ENCODE results near the gene MYLK4.

MYLK4 gene

DNA sequence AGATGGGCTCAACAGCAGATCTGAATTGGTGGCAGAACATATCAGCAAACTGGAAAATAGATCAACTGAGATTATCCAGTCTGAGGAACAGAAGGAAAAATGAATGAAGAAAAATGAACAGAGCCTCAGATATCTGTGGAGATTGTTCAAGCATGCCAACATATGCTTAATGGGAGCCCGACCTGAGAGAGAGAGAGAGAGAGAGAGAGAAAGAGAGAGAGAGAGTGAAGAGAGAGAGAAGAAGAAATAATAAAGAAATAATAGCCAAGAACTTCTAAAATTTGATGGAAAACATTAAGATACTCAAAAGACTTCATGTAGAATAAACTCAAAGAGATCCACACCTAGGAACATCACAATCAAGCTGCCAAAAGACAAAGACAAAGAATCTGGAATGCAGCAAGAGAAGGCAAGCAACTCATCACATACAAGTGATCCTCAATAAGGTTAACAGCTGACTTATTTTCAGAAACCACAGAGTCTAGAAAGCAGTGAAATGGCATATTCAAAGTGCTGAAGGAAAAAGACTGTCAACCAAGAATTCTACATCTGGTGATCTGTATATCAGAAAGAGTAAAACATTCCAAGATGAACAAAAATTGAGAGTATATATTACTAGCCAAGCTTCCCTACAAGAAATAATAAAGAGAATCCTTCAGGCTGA lies 97.2 kb downstream of the MYLK4 start:
- no peak for DNase-seq

DNA sequence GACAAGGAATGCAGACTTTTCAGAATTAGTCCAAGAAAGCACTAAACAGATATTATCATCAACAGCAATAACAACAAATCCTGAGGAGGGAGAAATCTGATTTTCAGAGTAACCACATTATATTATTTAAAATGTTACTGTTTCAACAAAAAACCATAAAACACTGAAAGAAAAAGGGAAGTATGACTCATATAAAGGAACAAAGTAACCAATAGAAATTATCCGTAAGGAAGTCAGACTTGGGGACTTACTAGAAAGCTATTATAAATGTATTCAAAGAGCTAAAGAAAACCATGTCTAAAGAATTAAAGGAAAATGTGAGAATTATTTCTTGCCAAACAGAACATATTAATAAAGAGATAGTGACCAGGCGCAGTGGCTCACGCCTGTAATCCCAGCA lies 98.1 kb downstream of the MYLK4 start:
- no peak for DNase-seq

DNA sequence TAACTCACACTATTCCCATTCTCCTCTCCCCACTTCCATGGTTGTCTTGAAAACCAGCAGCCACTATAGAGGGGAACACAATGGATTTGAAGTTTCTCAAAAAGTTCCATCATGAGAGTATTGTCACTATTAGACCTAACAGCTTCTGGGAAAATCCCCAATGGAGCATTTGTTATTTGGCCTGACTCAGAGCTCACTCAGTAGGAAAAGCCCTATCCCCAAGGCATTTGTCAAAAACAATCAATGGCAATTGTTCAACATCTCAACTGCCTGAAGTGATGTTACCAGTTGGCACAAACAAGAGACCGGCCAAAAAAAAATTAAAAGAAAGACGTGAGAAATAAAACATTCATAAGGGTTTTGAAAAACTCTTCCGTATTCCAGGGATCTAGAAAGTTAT lies 98.8 kb downstream of the MYLK4 start:
- DNase-seq = no peak

DNA sequence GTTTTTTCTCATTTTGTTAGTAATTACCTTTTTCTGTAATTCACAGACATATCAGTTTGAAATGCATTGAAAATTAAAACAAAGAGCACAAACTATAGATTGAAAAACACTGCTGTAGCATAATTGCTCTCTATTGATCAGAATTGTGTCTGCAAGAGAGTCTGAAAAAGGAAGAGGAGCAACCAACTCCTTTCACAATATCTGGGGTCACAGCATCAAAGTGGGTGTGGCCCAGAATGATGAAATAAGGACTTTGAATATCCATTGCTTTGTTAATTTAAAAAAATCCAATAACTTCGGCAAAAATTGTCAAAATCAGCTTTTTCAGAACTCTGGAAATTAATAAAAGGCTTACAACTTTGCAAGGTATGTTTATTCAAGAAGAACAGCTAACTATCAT lies 99.2 kb downstream of the MYLK4 start:
- DNase-seq = no peak

GRCh38 chr6:2646346-2646745 lies 104.4 kb downstream of the MYLK4 start:
- DNase-seq = no peak

DNA sequence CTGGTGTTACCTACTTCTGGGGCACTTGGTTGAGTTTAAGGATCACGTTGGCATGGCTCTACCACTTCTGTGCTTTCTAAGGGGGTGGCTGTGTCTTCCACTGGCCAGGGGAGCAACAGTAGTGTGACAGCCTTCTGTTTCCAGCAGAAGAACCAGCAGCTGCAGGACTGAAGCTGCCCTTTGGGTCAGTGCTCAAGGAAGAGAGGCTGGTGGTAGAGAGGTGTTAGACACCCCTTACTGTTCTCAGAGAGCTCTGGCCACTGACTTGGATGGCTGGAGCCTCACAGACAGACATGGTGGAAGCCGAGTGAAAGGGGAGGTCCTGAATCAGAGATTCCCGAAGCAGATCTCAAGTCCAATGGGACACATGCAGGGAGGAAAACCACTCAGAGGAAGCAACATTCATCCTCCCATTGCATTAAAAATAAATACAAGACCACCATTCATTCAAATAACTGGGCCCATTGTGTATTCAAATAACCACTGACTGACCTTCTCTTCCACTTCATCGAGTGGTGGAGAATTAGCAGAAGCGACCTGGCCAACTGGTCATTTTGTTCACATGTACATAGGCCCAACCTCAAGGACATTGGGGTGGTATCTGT lies 106.7 kb downstream of the MYLK4 start:
- DNase-seq = no peak

- DNase-seq = no peak
These were observed 107.6 kb downstream of the MYLK4 start for GRCh38 chr6:2643130-2643529.

DNA sequence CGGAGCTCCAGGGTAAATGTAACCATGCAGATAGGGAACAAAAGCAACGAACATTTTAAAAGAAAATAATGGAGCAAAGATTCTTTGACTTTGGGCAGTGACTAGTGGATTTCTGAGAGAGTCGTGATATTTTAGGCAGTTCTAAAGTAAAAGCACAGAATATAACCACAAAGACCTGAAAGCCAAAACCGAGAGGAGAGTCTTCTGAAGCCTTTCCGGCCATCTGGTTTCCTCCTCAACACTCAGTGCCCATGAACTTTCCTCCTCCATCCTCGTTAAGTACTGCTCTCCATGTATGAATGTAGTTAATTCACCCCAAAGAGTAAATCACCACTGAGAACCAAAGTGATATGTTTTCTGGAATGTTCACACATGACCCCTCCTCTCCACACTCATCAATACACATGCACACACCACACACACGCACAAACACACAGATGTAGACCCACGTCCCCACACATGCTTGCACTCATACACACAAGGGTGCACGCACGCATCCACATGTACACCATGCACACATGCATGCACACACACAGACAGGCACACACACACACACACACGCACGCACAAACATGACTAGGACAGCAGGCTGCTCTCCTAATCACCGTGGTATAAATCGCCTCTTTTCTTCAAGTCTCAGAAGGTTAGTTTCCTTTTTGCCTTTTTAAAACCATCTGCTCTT lies 109.5 kb downstream of the MYLK4 start:
- no peak for DNase-seq

DNA sequence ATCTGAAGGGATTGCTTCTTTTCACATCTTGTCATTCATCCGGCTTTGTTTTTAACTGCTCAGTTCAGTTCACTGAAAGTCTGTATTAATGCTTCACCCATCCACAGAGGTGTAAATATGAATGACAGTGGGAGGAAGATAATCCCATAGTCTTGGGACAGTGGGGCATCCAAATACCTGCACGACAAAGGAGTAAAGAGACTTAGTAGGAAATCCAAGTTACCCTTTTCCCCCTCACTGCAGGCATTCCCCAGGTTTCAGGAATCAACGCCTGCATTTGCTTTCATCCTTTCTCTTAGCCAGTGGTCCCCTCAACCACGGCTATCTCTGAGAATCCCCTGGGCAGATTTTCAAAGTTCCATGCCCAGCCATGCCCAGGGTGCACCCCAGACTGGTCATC lies 110.2 kb downstream of the MYLK4 start:
- no peak for DNase-seq

GRCh38 chr6:2639896-2640295 lies 110.8 kb downstream of the MYLK4 start:
- DNase-seq = no peak

DNA sequence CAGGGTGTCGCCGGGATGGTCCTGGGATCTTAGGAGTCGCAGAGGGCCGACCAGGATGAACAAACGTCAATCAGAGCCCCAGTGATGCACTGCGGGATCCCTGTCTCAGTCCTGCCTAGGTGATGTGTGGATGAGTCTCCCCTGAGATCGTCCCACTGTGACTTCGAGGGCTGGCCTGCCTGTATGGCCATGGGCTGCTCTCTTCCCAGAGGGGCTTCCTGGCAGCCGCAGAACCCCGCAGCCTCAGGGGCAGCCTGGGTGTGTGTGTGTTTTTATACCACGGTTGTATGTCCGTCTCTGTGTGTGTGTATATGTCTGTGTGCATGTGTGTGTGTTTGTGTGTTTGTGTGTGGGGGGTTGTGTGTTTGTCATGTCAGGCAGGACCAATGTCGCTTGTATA lies 111.6 kb downstream of the MYLK4 start:
- no peak for DNase-seq

GRCh38 chr6:2636672-2637071 lies 114.0 kb downstream of the MYLK4 start:
- no peak for DNase-seq

DNA sequence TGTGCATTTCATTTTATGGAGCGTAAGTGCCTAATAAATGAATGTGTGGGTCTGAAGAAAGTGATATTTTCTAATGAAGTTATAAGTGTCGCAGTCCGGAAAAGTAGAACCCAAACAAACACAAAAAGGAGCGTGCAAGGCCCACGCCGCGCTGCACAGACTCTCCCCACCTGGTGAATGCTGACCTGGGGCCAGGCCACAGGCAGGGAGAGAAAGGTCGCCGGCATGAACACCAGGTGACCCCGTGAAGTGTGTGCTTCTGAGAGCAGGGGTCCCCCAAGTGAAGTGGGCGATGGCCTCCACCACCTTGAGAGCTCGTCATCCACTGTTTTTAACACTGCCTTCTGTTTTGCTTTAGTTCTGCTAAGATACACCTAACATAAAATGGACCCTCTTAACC lies 114.8 kb downstream of the MYLK4 start:
- no peak for DNase-seq

- DNase-seq = peak; percentile 79
These were observed 116.4 kb downstream of the MYLK4 start for GRCh38 chr6:2634139-2634964.

GRCh38 chr6:2633736-2634135 lies 117.0 kb downstream of the MYLK4 start:
- DNase-seq = no peak

DNA sequence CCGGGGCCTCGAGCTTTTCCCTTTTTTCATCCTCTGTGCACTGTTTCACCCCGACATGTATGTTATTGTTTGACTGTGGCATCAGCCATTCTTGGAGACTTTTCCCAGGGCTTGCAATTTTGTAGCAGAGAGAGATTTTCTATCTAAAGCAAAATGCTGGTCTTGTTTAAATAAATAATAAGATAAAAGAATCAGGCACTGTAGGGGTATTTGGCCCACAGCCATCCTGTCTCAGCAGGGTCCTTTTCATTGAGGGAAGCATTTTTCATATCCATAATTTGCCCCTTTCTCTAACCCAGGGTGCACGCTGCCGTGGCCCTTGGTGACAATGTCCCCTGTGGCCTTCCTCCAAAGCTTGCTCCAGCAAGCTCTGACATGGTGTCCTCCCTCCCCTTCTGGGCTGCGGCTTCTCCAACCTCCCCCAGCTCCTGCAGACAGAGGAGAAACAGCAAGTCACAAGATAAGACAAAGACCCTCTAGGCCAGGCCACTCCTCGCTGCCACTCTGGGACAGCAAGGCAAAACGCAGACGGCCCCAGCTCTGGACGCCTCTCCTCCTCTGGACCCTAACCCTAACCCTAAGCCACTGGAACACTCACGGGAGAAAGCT lies 117.6 kb downstream of the MYLK4 start:
- no peak for DNase-seq

- DNase-seq = no peak
These were observed 118.4 kb downstream of the MYLK4 start for GRCh38 chr6:2632368-2632767.

DNA sequence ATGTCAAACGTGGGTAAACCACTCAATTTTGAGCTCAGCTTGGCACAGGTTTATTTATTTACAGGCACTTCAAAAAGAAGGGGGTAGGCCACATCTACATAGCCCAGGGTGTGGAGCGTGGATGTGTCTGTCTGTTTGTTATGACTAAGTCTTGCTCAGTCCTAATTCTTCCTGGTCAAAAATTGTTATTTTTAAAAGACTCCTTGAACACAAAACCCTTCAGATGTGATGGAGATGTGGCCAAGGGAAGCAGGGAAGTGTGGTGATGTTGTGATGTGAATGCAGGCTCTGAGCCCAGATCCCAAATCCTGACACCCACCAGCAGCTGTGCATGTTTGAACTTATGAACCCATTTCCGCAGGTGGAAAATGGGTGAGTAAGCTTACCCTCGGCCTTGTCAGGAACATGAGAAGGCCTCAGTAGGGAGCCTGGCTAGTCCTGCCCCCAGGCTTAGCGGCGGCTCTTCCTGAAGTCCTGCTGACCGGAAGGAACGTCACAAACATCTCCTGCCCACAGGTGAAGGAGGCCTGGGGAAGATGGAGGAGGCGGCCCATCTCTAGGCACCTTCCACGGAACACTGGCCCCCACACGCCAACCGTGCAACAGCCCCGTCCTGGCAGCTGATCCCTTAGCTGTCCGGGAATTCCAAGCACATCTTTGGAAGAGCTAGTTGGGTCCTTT lies 119.7 kb downstream of the MYLK4 start:
- no peak for DNase-seq

DNA sequence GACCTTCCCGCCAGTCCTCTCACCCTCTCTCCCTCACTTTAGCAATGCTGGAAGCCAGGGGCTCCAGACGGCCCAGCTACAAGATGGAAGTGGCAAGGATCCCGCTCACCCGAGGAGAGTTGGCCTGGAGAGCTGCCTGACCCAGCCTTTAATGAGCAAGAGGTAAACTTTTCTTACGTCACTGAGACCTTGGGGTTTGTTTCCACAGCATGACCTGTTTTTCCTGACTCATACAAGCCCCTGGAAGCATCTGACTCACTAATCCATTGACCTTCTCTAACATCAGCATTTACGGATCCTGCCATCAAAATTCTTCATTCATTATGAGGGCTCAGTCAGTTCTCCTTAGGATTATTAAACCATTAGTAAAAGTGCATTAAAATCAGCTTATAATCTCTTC lies 120.4 kb downstream of the MYLK4 start:
- no peak for DNase-seq

GRCh38 chr6:2626401-2626800 lies 124.3 kb downstream of the MYLK4 start:
- DNase-seq = no peak

DNA sequence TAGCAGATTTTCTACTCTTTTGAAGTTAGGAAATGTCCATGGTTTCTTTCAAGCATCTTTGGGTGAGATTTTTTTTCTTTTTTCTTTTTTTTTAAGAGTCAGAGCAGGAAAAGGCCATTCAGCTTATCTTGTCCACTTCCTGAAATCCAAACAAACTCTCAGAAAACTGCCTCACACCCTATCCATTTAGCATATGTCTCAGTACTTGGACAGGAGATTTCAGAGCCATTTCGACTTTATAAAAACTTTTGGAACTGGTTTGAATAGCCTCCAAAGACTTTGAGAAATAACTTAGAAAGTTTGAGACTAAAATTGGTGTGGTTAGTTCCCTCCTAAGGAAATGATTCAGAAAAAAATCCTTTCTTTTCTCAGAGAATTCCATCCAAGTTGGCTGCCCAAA lies 125.1 kb downstream of the MYLK4 start:
- DNase-seq = no peak

GRCh38 chr6:2624177-2624576 lies 126.5 kb downstream of the MYLK4 start:
- DNase-seq = no peak

- DNase-seq = no peak
These were observed 127.4 kb downstream of the MYLK4 start for GRCh38 chr6:2623295-2623694.
